ENCODE results near the gene ZBTB16.

The ZBTB16 gene

DNA sequence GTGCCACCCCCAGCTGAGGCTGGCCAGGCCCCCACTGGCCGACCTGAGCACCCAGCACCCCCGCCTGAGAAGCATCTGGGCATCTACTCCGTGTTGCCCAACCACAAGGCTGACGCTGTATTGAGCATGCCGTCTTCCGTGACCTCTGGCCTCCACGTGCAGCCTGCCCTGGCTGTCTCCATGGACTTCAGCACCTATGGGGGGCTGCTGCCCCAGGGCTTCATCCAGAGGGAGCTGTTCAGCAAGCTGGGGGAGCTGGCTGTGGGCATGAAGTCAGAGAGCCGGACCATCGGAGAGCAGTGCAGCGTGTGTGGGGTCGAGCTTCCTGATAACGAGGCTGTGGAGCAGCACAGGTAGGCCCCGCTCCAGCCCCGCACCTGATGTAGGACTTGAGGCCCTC, 4.7 kb downstream of the ZBTB16 start:
- DNase-seq (ENCODE audit: low read depth in 2 of 2) = no peak

DNA sequence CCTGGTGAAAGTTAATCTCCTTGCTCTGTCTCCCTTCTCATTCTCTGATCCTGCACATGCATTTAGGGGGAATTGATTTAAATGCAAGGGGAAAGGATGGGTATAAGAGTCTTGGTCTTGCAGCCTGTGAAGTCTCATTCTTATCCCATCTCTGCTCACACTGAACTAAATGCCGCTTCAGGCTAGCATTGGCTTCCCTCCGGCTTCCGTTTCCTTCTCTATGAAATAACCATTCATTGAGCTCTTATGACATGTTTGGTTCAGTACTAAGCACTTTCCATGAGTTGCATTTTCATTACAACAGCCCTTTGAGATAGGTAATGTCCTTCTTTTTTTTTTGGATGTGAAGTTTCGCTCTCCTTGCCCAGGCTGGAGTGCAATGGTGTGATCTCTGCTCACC, 5.6 kb downstream of the ZBTB16 start:
- no peak for DNase-seq (ENCODE audit: low read depth in 2 of 2)

DNA sequence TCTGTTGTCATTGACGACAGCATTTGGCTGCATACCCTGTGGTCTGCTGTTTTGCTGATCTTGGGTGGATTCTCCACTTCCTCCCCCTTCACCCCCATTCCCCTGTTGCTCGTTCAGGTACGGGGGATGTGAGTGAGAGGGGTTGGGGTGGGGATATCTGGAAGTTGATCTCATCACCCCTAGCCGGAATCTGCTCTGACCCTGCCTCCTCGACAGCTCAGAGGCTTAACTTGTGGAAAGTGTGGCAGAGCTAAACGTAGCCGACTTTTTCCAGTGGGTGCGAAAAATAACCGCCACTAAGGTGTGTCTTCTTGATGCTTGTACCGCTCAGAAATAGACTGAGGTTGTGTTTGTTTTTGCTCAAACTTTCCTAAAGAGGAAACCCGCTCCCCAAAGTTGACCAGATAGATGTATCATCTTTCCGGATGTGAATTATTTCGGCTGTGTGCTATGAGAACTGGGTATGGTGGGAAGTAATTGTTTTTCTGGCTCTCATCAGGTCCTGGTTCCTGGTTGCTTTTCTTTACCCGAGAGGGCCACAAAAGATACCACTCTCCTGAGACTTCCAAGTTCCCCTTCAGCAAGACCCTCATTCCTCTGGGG, 6.6 kb downstream of the ZBTB16 start:
- DNase-seq (ENCODE audit: low read depth in 2 of 2) = no peak

DNA sequence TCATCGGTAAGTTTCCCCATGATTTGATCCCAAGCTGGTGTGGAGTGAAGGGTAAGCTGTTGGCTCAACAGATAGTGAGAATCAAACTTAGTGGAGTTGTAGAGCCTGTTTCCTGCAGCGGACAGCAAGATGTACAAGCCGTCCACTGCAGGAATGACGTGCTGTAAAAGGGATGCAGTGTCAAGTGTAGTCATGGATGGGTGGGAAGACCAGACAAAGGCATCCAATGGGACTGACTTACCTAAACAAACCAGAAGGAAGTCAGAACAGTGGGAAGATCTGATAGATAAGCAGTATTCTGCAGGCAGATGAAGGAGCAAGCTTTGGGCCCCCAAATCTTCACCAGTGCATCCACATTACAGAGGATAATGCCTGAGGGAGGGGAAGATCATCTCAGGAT, 8.8 kb downstream of the ZBTB16 start:
- DNase-seq (ENCODE audit: low read depth in 2 of 2) = no peak

DNA sequence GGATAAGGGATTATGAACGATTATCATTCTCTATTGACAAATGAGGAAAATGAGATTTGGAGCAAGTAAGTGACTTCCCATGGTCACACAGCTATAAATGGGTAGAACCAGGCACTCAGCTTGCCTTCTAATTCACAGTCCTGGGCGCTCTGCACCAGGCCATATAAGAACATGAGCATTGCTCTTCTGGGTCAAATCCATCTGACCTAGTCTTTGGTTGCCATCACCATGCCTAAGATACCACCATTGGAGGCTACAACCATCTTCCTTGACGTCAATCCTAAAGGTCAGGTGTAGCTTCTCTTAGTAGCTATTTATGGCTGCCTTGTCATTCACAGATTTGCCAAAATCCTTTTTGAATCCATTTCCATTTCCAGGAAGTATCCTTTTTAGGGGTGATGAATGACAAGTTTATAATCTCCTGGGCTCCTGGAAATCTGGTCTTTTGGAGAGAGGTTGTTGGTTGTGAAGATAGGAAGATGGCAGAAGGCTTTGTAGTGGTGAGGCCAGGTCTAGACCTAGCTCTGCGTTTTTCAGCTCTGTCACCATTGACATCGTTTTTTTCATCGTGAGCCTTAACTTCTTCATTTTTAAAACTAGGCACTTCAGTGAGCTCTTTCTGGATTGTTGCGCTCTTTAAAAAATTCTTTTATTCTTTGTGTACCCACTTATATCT, 11.1 kb downstream of the ZBTB16 start:
- no peak for DNase-seq (ENCODE audit: low read depth in 2 of 2)

DNA sequence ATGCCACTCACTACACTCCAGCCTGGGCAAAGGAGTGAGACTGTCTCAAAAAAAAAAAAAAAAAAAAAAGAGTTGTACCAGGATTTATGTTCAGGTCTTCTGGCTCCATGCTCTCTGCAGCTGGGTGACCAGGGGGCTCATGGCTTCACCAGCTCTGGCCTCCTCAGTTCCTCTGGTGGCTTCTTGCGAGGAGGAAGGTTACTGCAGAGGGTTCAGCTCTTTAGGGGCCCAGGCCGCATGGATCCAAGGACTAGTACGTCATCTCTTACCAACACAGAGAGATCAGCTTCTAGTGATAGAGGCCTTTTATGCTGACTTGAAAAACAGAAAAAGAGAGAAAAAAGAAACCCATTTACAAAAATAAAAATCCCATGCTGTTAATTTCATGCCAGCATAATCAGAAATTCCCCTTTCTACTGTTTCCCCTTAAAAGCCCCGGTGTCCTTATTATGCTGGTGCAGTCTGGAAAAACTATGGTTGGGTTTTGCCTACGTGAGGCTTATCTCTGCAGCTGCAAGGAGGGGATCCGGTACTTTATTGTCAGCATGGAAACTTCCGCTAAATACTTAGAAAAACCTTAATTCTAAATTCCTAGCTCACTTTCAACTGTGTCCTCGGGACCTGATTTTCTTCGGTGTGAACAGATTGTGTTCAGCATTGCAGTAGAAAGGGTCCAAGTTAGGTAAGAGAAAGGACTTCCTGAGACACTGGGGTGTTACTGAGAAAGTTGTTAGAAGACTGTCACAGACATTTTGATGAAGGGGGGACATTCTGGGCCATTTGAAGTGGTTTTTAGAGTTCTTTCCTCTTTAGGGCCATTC, 13.7 kb downstream of the ZBTB16 start:
- DNase-seq (ENCODE audit: low read depth in 2 of 2) = no peak

DNA sequence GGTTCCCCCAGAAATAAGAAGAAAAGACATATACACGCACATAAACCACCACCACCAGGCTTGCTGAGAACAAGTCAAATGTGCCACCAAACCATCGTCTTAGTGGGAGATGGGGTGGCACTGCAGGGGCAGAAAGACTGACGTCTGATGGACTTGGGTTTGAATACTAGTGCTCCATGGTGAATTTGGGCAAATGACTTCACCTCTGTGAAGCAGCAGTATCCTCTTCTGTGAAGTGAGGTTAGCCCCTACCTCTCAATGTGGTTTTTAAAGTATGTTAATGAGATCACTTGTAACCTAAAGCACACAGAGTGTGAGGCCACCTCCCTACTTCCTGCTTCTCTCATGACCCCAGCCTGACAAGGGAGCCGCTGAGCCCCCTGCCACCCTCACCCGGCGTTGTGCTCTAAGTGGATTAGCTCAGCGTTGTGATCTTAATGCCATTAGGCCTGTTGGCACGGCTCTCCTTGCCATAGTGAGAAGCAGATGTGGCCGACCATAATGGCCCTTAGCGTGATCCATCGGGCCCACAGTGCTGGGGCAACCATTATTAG, 14.4 kb downstream of the ZBTB16 start:
- no peak for DNase-seq (ENCODE audit: low read depth in 2 of 2)

DNA sequence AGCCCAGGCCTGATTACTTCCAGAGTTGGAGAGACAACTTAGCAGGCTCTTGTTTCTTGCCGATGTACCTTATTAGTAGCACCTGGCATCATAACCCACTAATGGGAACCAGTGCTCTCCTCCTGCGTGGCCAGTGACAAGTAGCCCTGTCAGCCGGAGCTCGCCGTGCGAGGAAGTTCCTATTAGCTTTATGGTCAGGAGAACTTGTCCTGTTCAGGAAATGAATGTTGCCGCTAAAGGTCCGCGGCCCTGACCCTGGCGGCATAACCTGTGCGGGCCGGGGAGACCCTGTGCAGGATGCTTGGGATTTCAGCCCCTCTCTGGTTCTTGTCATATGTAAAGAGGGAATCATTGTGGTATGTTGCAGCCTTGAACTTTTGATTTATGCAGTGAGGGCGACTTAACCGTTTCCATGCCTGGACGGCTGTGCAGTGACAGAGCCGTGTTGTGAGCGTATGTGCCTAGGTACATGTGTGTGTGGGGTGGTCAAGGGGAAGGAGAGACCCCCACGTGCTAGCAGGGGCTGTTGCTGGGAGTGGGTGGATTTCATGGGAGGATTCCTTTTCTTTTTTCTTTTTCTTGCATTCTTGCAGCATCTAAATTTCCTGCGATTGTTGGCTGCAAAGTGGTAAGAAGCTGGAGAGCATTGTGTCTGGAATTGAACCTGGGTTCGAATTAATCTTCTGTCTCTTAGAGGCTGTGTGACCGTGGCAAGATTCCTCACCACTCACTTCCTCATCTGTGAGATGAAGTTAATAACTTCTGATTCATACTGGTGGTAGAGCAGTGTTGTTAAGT, 15.2 kb downstream of the ZBTB16 start:
- DNase-seq (ENCODE audit: low read depth in 2 of 2) = no peak

DNA sequence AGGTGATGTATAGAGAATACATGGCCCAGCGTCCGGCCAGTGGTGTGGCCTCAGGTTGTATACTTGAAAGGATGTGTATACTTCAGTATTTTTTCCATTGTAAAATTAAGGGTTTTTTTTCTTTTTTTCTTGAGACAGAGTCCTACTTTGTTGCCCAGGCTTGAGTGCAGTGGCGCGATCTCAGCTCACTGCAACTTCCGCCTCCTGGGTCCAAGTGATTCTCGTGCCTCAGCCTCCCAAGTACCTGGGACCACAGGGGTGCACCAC, 15.8 kb downstream of the ZBTB16 start:
- no peak for DNase-seq (ENCODE audit: low read depth in 2 of 2)

DNA sequence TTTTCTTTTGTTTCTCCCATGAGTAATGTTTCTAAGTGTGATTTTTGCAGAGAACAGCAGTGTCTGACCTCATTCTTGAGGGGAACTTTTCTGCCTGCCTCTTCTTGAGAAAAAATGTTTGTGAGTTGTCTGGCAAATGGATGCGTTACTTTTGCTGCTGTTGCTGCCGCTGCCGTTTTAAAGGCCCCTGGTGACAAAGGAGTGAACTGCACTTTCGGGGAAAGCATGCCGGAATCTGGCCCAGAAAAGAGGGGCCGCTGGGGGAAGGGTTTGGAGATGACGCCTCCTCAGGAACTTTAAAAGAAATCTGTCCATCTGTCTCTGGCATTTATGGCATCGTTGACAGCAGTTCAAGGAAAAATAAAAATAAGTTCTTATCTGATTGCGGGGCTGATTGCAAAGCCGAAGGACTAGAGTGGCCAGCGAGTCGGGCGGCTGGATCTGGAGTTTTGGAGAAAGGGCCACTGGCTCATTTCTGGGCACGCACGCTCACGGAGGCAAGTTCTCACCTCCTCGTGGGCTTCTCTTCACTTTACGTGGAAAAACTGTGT, 16.5 kb downstream of the ZBTB16 start:
- no peak for DNase-seq (ENCODE audit: low read depth in 2 of 2)

DNA sequence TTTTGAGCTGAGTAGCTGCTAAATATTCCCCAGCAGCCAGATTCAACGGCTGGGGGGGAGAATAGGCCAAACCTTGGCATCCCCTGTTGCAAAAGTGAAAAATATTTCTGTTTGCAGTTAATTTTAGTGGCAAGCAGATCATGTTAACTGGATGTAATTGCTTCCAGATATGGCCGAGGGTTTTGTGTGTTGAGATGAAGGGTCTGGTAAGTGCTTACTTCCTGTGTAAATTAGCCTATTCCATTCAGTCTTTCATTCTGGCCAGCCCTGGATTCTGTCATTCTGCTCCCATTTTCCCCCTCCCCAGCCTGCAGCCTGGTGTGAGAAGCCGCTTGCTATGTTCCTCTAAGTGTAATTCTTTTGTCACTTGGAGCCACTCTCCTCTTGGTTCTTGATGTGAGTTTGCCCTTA, 17.4 kb downstream of the ZBTB16 start:
- DNase-seq (ENCODE audit: low read depth in 2 of 2) = no peak

DNA sequence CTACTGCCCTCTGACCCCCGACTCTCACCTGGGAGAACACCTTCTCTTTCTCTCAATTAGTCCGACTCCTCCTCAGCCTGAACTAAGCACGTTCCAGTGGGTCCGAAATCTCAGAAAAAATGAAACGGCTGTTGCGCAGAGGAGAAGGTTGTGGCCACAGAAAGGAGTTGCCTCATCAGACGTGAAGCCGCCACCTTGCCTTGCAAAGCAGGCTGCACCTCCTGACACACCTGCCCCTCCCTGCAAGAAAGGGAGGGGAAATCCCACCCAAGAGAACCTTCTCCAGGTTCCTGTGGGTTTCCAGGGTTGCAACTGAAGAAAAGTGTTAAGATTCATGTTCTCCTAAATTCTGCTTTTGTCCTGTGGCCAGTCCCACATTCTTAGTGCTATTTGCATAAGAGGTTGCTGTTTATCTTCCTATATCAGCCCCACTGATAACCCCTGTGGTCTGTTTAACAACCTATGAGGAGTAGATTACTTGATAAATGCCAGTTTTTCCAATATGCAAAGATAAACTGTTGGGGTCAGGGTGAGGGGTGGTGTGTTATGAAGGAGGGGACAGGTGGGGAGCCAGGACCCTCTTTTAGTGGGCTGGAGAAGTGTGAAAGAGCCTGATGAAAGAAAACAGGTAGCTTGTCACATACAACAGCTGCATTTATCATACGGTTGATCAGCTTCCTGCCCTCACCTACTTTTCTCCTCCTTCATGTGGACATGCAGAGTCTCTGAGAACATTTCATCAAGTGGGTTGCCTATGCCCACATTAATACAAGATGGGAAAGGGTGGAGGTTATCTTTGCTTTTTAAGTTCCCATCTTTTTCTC, 18.2 kb downstream of the ZBTB16 start:
- no peak for DNase-seq (ENCODE audit: low read depth in 2 of 2)

DNA sequence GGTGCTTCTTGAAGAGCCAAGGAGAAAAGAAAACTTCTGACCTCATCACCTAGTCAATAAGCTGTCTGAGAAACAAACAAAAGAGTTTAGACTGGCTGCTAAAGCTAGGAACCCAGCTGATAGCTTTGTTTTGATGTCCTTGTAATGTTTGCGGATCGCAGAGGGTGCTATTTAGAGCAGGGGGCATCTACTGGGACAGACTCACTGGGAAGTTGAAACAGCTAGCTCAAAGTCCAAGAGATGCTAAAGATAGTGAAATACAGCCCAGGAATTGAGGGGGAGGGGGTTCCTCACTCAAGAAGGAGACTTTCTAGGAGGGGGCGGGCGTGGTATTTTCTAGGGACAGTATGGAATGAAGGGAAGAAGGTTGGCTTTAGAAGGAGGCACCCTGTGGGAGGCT, 18.9 kb downstream of the ZBTB16 start:
- DNase-seq (ENCODE audit: low read depth in 2 of 2) = no peak

DNA sequence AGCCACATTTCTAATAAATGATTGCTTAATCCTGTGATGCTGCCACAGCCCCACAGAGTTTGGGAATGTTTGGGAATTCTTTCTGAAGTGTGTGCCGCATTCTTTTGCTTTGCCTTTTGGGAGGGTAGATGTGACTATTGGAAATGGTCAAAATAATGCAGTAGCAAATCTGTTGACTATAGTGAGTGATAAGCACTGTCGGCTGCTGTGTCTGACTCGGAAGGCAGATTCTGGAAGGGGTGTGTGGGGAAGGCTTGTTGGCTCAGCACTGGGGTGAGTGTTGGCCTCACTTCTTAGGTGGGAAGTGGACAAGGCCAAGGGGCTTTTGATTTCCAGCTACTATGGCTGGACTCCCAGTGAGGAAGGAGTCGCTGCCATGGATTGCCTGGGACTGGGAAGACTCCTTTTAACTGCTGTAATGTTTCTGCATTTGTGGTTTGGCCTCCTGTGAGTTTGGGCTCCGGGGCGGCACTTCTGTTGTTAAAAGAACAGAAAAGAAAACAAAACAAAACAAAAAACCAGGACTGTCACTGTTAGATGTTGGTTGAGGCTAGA, 20.1 kb downstream of the ZBTB16 start:
- no peak for DNase-seq (ENCODE audit: low read depth in 2 of 2)

DNA sequence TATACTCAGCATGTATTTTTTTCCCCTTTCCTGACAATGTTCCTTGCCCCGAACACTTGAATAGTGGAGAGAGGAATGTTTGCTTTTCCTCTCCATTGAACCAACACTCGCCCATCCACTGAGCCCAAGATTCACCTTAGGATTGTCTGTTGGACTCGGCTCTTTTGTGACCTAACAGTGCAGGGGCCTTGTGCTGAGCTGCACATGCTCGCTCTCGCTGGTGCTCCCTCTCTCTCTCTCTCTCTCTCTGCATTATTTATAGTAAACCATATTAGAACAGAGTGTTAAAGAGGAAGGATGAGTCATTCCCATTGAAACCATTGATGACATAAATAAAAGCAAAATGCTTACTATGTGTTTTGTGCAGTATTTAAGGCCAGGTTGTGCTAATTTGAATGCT, 20.7 kb downstream of the ZBTB16 start:
- no peak for DNase-seq (ENCODE audit: low read depth in 2 of 2)

DNA sequence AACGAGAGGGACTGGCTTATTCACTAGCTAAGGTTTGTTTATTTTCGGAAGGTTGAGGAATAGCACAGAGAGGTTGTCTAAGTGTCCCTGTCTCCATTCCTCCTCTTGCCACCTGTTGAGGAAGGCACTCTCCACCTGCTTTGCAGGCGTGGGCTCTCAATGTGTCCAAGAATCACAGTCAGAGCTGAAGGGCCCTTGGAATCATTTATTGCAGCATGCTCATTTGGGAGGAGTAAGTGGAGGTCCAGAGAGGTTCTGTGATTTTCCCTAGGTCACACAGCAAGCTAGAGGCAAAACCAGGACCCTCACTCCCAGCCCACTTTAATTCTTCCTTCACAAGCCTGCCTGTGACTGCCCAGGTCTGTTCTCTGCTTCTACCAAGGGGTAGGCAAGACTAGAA, 21.3 kb downstream of the ZBTB16 start:
- DNase-seq (ENCODE audit: low read depth in 2 of 2) = no peak

DNA sequence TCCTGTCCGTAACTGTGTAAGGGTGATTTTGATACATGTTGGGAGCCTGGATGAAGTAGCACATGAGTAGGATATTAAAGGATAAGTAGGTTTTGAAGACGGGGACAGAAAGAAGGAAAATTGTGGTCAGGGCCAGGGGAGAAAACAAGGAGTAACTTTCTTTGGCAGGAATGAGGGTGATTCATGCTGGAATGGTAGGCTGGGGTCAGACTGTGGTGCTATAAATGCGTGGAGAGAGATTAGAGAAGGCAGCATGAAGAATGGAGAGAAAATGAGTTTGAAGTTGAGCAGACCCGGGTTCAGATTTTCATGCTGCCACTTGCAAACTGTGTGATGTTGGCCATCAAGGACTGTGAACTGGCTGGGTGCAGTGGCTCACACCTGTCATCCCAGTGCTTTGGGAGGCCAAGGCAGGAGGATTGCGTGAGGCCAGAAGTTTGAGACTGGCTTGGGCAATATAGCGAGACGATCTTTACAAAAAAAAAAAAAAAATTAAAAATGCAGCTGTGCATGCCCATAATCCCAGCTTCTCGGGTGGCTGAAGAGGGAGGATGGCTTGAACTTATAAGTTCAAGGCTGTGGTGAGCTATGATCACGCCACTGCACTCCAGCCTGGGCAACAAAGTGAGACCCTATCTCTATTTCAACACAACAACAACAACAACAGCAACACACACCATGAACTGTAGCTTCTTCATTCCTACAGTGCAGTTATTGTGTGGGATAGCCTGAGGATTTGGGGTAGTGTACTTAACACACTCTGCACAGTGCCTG, 22.3 kb downstream of the ZBTB16 start:
- DNase-seq (ENCODE audit: low read depth in 2 of 2) = no peak

DNA sequence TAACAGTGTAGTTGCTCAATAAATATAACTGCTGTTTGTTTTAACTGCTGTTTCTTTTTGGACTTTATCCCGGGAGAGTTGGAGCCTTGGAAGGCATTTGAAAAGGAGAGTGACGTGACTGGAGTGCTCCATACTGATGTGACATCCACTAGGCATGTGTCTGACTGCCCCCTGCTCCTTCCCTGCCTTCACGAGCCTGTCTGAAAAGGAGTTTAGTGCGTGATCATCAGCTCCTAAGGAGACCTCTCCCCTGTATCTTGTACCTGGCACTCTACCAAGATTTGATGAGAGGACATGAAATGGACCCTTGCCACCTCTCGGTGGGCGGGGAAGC, 22.9 kb downstream of the ZBTB16 start:
- DNase-seq (ENCODE audit: low read depth in 2 of 2) = no peak

DNA sequence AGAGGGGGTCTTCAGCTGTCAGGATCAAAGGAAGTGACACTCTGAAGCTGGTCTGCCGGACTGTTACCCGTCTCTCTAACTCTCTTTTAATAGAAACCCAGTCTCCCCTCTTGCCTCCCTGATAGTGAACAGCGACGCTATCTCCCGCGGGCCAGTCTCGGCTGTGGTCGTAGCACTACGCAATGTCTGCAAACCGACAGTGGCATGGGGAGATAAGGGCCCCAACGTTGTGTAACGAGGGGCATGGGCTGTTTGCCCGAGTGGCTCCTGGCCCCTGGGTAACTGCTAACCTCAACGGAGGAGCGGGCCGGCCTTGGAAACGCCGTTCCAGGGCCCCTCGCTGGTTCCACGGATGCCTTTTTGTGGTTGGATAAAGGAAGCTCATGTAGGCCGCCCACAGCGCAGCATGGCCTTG, 23.3 kb downstream of the ZBTB16 start:
- DNase-seq (ENCODE audit: low read depth in 2 of 2) = no peak

Data from stimulated activated CD8-positive, alpha-beta memory T cell treated with anti-CD3 and anti-CD28 coated beads, Interleukin-2, amount 100 ng/mL, for 1 hour (primary cell).